Colonic mucosa (tissue), 4 donors: ENCODE data around the gene SENP2. TPM values are rescaled to one million over a fixed set of nuclear protein-coding genes. Genes with fewer than 3 reads are reported as not detected.
"Not testable (repeated sequence)": the region's sequence is repeated elsewhere in the genome, so short reads cannot be mapped to it uniquely, and the experiment has no call there.

Experiments used
- DNase-seq: peaks from one replicate; pipeline ENCODE4 v3.0.0-alpha.2; 2020
- H3K27ac ChIP-seq: fragments of 200-600 bp; one replicate; pipeline ENCODE4 v1.8.0; 2021
- H3K27me3 ChIP-seq: fragments of 200-600 bp; one replicate; pipeline ENCODE4 v1.8.0; 2021
- H3K36me3 ChIP-seq: fragments of 200-600 bp; one replicate; pipeline ENCODE4 v1.8.0; 2021
- H3K4me1 ChIP-seq: fragments of 200-600 bp; one replicate; pipeline ENCODE4 v1.8.0; 2021; ENCODE audit warnings: mild to moderate bottlenecking
- H3K4me3 ChIP-seq: fragments of 200-600 bp; one replicate; pipeline ENCODE4 v1.8.0; 2021
- H3K9ac ChIP-seq, 2 donors: one replicate each; pipeline ENCODE4 v1.7.0; 2013; ENCODE audit warnings: control low read depth in 2 of 2, low read depth in 2 of 2, low read length in 2 of 2
- H3K9me3 ChIP-seq: fragments of 200-600 bp; one replicate; pipeline ENCODE4 v1.8.0; 2021
- CTCF ChIP-seq: fragments of 200-600 bp; IDR thresholded peaks from one replicate; pipeline ENCODE4 v1.8.0; 2022; ENCODE audit warnings: antibody characterized with exemption, mild to moderate bottlenecking
- intact Hi-C: fragments of 100-400 bp; cut with DNase I; formaldehyde crosslinking; loops from one replicate; pipeline ENCODE4 v1.14.1; 2022
- total RNA-seq, 2 donors: library from RNA; stranded (reverse); fragmentation: NEBNext Ultra II Directional in 1 of 2; extraction: Animal tissue kit (Norgen Biotek cat#: 25700) in 1 of 2; gene quantifications; one replicate each; pipeline ENCODE4 v1.2.1, GENCODE V29; 2021
- donor health status: healthy.
- donor health status: DM: no; HTN: no; CAD: no.
- donor health status: DM: no; HTN: no; CAD: no.

The SENP2 gene
- total RNA-seq, 2 donors from 2014 or later = 28.6 to 30.3 TPM

GRCh38 chr3:185549651-185550111 is 36.4 kb upstream of the SENP2 start:
- DNase-seq = no peak
- no peaks in the 10 kb centered on the region for H3K27me3 ChIP-seq
- intact Hi-C loops = no loop called here
- peak overlapping the region; percentile 28 for H3K27ac ChIP-seq
- H3K4me3 ChIP-seq = no peak overlapping the region
- no peaks in the 10 kb centered on the region for H3K9me3 ChIP-seq
- TF ChIP-seq CTCF = no peak
- peak overlapping the region in 1 of 2 donors; percentile 38 for H3K9ac ChIP-seq
- no peaks in the 10 kb centered on the region for H3K4me1 ChIP-seq
- no peaks in the 10 kb centered on the region for H3K36me3 ChIP-seq

- peak within 1 kb of the TSS; percentile 93 for H3K27ac ChIP-seq
- H3K4me1 ChIP-seq = peaks cover 11% of the 10 kb centered on the region
- H3K4me3 ChIP-seq = peak within 1 kb of the TSS; percentile 30
- peak; percentile 78 for DNase-seq
- intact Hi-C loops = no loop called here
- no peaks in the 10 kb centered on the region for H3K9me3 ChIP-seq
- H3K27me3 ChIP-seq = no peaks in the 10 kb centered on the region
- TF ChIP-seq CTCF = no peak
- peak within 1 kb of the TSS in 1 of 2 donors; percentile 81 for H3K9ac ChIP-seq
- no peaks in the 10 kb centered on the region for H3K36me3 ChIP-seq
Observed at GRCh38 chr3:185552358-185552877, 33.7 kb upstream of the SENP2 start, which contains the start of gene LIPH. Gene LIPH, minus strand, starts transcription at chr3:185552588. Its CDS starts 117 bp downstream, at chr3:185552471.

- DNase-seq = peak; percentile 56
- H3K27ac ChIP-seq = peak overlapping the region; percentile 93
- intact Hi-C loops = no loop called here
Observed at GRCh38 chr3:185555101-185555501, 31.0 kb upstream of the SENP2 start.

GRCh38 chr3:185555860-185556347 is 30.2 kb upstream of the SENP2 start:
- Histone ChIP-seq H3K4me1 (peaks cover 12% of the 10 kb centered on the region), H3K27me3 (no peaks in the 10 kb centered on the region), H3K9me3 (no peaks in the 10 kb centered on the region), H3K36me3 (no peaks in the 10 kb centered on the region), H3K27ac (peak overlapping the region; percentile 93), H3K4me3 (no peak overlapping the region), H3K9ac (peak overlapping the region in 1 of 2 donors; percentile 62)
- intact Hi-C loops = no loop called here
- TF ChIP-seq CTCF = no peak
- no peak for DNase-seq

More at GRCh38 chr3:185555101-185555501, 31.0 kb upstream of the SENP2 start:
- no peaks in the 10 kb centered on the region for H3K27me3 ChIP-seq
- no peak overlapping the region for H3K4me3 ChIP-seq
- peaks cover 11% of the 10 kb centered on the region for H3K4me1 ChIP-seq
- H3K36me3 ChIP-seq = no peaks in the 10 kb centered on the region
- no peak for TF ChIP-seq CTCF
- no peak overlapping the region for H3K9ac ChIP-seq
- no peaks in the 10 kb centered on the region for H3K9me3 ChIP-seq

- peaks cover 19% of the 10 kb centered on the region for H3K4me1 ChIP-seq
- H3K36me3 ChIP-seq, H3K9me3 ChIP-seq, H3K4me3 ChIP-seq, H3K27me3 ChIP-seq, intact Hi-C loops: not testable (repeated sequence)
- DNase-seq = peak; percentile 53
- H3K27ac ChIP-seq = peak overlapping the region; percentile 93
- H3K9ac ChIP-seq = peak overlapping the region in 1 of 2 donors; percentile 62
Observed at GRCh38 chr3:185556640-185557039, 29.5 kb upstream of the SENP2 start.

- no peak for TF ChIP-seq CTCF
- H3K27ac ChIP-seq = peak overlapping the region; percentile 93
- H3K9me3 ChIP-seq = no peaks in the 10 kb centered on the region
- peaks cover 19% of the 10 kb centered on the region for H3K4me1 ChIP-seq
- peak overlapping the region in 1 of 2 donors; percentile 91 for H3K9ac ChIP-seq
- H3K4me3 ChIP-seq = no peak overlapping the region
- DNase-seq = peak; percentile 89
- intact Hi-C loops = no loop called here
- no peaks in the 10 kb centered on the region for H3K27me3 ChIP-seq
- no peaks in the 10 kb centered on the region for H3K36me3 ChIP-seq
Observed at GRCh38 chr3:185558395-185558794, 27.7 kb upstream of the SENP2 start.
